Measurements from ENCODE around the gene ZNRF1.

ZNRF1 gene

GRCh38 chr16:75086281-75086680 lies 87.5 kb downstream of the ZNRF1 start:
- no peak overlapping the region for H2BK120ac ChIP-seq (ENCODE audit: insufficient read depth, low read length, poor library complexity)
- peaks cover 8% of the 10 kb centered on the region for H3K79me2 ChIP-seq (ENCODE audit: control insufficient read depth, insufficient read depth, low read length, poor library complexity)
- no peak overlapping the region for H3K9ac ChIP-seq (ENCODE audit: low read length)
- peaks cover 10 to 16% of the 10 kb centered on the region in 2 experiments for H3K4me1 ChIP-seq (ENCODE audit: control insufficient read depth in 1 of 2, insufficient read depth in 2 of 2, low read length in 2 of 2)
- no peak overlapping the region for H3K18ac ChIP-seq (ENCODE audit: low read length)
- peaks cover 2% of the 10 kb centered on the region for H3K79me1 ChIP-seq (ENCODE audit: low read length)
- H3K23ac ChIP-seq (ENCODE audit: low read length): no peak overlapping the region
- no peak overlapping the region for H2AFZ ChIP-seq (ENCODE audit: insufficient read depth, low read length, poor library complexity)
- H3K27me3 ChIP-seq (ENCODE audit: insufficient read depth, low read length): no peaks in the 10 kb centered on the region
- H3K27ac ChIP-seq (ENCODE audit: low read depth, low read length): no peak overlapping the region
- no peak for DNase-seq
- no peak overlapping the region for H4K12ac ChIP-seq (ENCODE audit: low read depth, low read length)
- no peak overlapping the region for H2AK5ac ChIP-seq (ENCODE audit: low read length)
- no CpG with 5 or more reads among the region's 1 CpG for WGBS (ENCODE audit: extremely low coverage, insufficient coverage, insufficient read length)
- H3K36me3 ChIP-seq (ENCODE audit: control insufficient read depth in 1 of 2, insufficient read depth in 2 of 2, low read length in 2 of 2): peaks cover 0 to 2% of the 10 kb centered on the region in 2 experiments
- H4K8ac ChIP-seq (ENCODE audit: low read depth, low read length): no peak overlapping the region
- peak overlapping the region; percentile 4 for H3K4ac ChIP-seq (ENCODE audit: low read depth, low read length)
- H3K4me2 ChIP-seq (ENCODE audit: low read length): no peak overlapping the region
- H3K4me3 ChIP-seq (ENCODE audit: low read depth, low read length): no peak overlapping the region
- H3K9me3 ChIP-seq (ENCODE audit: insufficient read depth, low read depth, low read length): peaks cover 2% of the 10 kb centered on the region
- H3K14ac ChIP-seq (ENCODE audit: low read length): no peak overlapping the region
- H4K91ac ChIP-seq (ENCODE audit: low read depth, low read length): no peak overlapping the region
- H2BK5ac ChIP-seq (ENCODE audit: low read depth, low read length, poor library complexity): no peak overlapping the region
- no peak overlapping the region for H2BK12ac ChIP-seq (ENCODE audit: low read length)

- Histone ChIP-seq H2AK5ac (ENCODE audit: low read length) (no peak overlapping the region), H3K9me3 (ENCODE audit: insufficient read depth, low read depth, low read length) (peaks cover 2% of the 10 kb centered on the region), H3K14ac (ENCODE audit: low read length) (no peak overlapping the region), H3K9ac (ENCODE audit: low read length) (no peak overlapping the region), H3K4ac (ENCODE audit: low read depth, low read length) (peak overlapping the region; percentile 7), H3K79me2 (ENCODE audit: control insufficient read depth, insufficient read depth, low read length, poor library complexity) (peaks cover 8% of the 10 kb centered on the region), H3K4me1 (ENCODE audit: control insufficient read depth in 1 of 2, insufficient read depth in 2 of 2, low read length in 2 of 2) (peaks cover 10 to 16% of the 10 kb centered on the region in 2 experiments), H2BK120ac (ENCODE audit: insufficient read depth, low read length, poor library complexity) (no peak overlapping the region), H3K27ac (ENCODE audit: low read depth, low read length) (no peak overlapping the region), H2BK12ac (ENCODE audit: low read length) (no peak overlapping the region), H4K12ac (ENCODE audit: low read depth, low read length) (no peak overlapping the region), H3K4me2 (ENCODE audit: low read length) (no peak overlapping the region), H4K8ac (ENCODE audit: low read depth, low read length) (no peak overlapping the region), H3K23ac (ENCODE audit: low read length) (no peak overlapping the region), H3K4me3 (ENCODE audit: low read depth, low read length) (no peak overlapping the region), H4K91ac (ENCODE audit: low read depth, low read length) (no peak overlapping the region), H2AFZ (ENCODE audit: insufficient read depth, low read length, poor library complexity) (no peak overlapping the region), H3K27me3 (ENCODE audit: insufficient read depth, low read length) (no peaks in the 10 kb centered on the region), H3K18ac (ENCODE audit: low read length) (no peak overlapping the region), H3K36me3 (ENCODE audit: control insufficient read depth in 1 of 2, insufficient read depth in 2 of 2, low read length in 2 of 2) (peaks cover 0 to 2% of the 10 kb centered on the region in 2 experiments), H2BK5ac (ENCODE audit: low read depth, low read length, poor library complexity) (no peak overlapping the region), H3K79me1 (ENCODE audit: low read length) (peaks cover 2% of the 10 kb centered on the region)
- no peak for DNase-seq
- no CpG with 5 or more reads among the region's 10 CpGs for WGBS (ENCODE audit: extremely low coverage, insufficient coverage, insufficient read length)
Measured at GRCh38 chr16:75086688-75087374, 88.0 kb downstream of the ZNRF1 start.

GRCh38 chr16:75087375-75087979 lies 88.7 kb downstream of the ZNRF1 start:
- Histone ChIP-seq H2AFZ (ENCODE audit: insufficient read depth, low read length, poor library complexity) (no peak overlapping the region), H2BK120ac (ENCODE audit: insufficient read depth, low read length, poor library complexity) (peak overlapping the region; percentile 7), H3K27ac (ENCODE audit: low read depth, low read length) (no peak overlapping the region), H2AK5ac (ENCODE audit: low read length) (no peak overlapping the region), H3K4me2 (ENCODE audit: low read length) (no peak overlapping the region), H3K14ac (ENCODE audit: low read length) (peak overlapping the region; percentile 30), H2BK5ac (ENCODE audit: low read depth, low read length, poor library complexity) (no peak overlapping the region), H3K79me1 (ENCODE audit: low read length) (peaks cover 2% of the 10 kb centered on the region), H4K12ac (ENCODE audit: low read depth, low read length) (no peak overlapping the region), H4K91ac (ENCODE audit: low read depth, low read length) (no peak overlapping the region), H3K9ac (ENCODE audit: low read length) (no peak overlapping the region), H3K4me1 (ENCODE audit: control insufficient read depth in 1 of 2, insufficient read depth in 2 of 2, low read length in 2 of 2) (peaks cover 10 to 19% of the 10 kb centered on the region in 2 experiments), H3K23ac (ENCODE audit: low read length) (no peak overlapping the region), H2BK12ac (ENCODE audit: low read length) (peak overlapping the region; percentile 3), H3K79me2 (ENCODE audit: control insufficient read depth, insufficient read depth, low read length, poor library complexity) (peaks cover 8% of the 10 kb centered on the region), H3K4ac (ENCODE audit: low read depth, low read length) (no peak overlapping the region), H3K27me3 (ENCODE audit: insufficient read depth, low read length) (no peaks in the 10 kb centered on the region), H3K36me3 (ENCODE audit: control insufficient read depth in 1 of 2, insufficient read depth in 2 of 2, low read length in 2 of 2) (peaks cover 0 to 2% of the 10 kb centered on the region in 2 experiments), H3K4me3 (ENCODE audit: low read depth, low read length) (no peak overlapping the region), H3K9me3 (ENCODE audit: insufficient read depth, low read depth, low read length) (peaks cover 2% of the 10 kb centered on the region), H3K18ac (ENCODE audit: low read length) (peak overlapping the region; percentile 26), H4K8ac (ENCODE audit: low read depth, low read length) (no peak overlapping the region)
- no peak for DNase-seq
- WGBS (ENCODE audit: extremely low coverage, insufficient coverage, insufficient read length): no CpG with 5 or more reads among the region's 10 CpGs

- Histone ChIP-seq H3K27ac (ENCODE audit: low read depth, low read length) (no peak overlapping the region), H4K8ac (ENCODE audit: low read depth, low read length) (no peak overlapping the region), H2BK5ac (ENCODE audit: low read depth, low read length, poor library complexity) (no peak overlapping the region), H3K4me2 (ENCODE audit: low read length) (no peak overlapping the region), H3K79me1 (ENCODE audit: low read length) (peaks cover 4% of the 10 kb centered on the region), H2AK5ac (ENCODE audit: low read length) (no peak overlapping the region), H3K18ac (ENCODE audit: low read length) (no peak overlapping the region), H3K79me2 (ENCODE audit: control insufficient read depth, insufficient read depth, low read length, poor library complexity) (peaks cover 11% of the 10 kb centered on the region), H2BK12ac (ENCODE audit: low read length) (no peak overlapping the region), H3K9me3 (ENCODE audit: insufficient read depth, low read depth, low read length) (peaks cover 2% of the 10 kb centered on the region), H3K4me1 (ENCODE audit: control insufficient read depth in 1 of 2, insufficient read depth in 2 of 2, low read length in 2 of 2) (peaks cover 10 to 19% of the 10 kb centered on the region in 2 experiments), H3K36me3 (ENCODE audit: control insufficient read depth in 1 of 2, insufficient read depth in 2 of 2, low read length in 2 of 2) (peaks cover 0 to 2% of the 10 kb centered on the region in 2 experiments), H3K4ac (ENCODE audit: low read depth, low read length) (no peak overlapping the region), H3K4me3 (ENCODE audit: low read depth, low read length) (no peak overlapping the region), H2BK120ac (ENCODE audit: insufficient read depth, low read length, poor library complexity) (no peak overlapping the region), H2AFZ (ENCODE audit: insufficient read depth, low read length, poor library complexity) (no peak overlapping the region), H4K12ac (ENCODE audit: low read depth, low read length) (no peak overlapping the region), H3K9ac (ENCODE audit: low read length) (no peak overlapping the region), H3K23ac (ENCODE audit: low read length) (no peak overlapping the region), H3K14ac (ENCODE audit: low read length) (no peak overlapping the region), H3K27me3 (ENCODE audit: insufficient read depth, low read length) (no peaks in the 10 kb centered on the region), H4K91ac (ENCODE audit: low read depth, low read length) (no peak overlapping the region)
- WGBS (ENCODE audit: extremely low coverage, insufficient coverage, insufficient read length): no CpG with 5 or more reads among the region's 3 CpGs
- no peak for DNase-seq
Measured at GRCh38 chr16:75088216-75088615, 89.4 kb downstream of the ZNRF1 start.
